Body of pancreas (tissue), 4 donors: Measurements from ENCODE around the gene RHOT1.

Experiments used
- CTCF ChIP-seq, 7 experiments: fragments of 450-650 bp in 4 of 7; fragments of 200-600 bp in 3 of 7; sonication (generic) in 3 of 7; IDR thresholded peaks; one replicate each; pipeline ENCODE4 v1.5.1; 2016 to 2019; ENCODE audit warnings: antibody characterized with exemption in 7 of 7
- POLR2A ChIP-seq, 3 donors: fragments of 450-650 bp; IDR thresholded peaks; one replicate each; pipeline ENCODE4 v1.6.1; 2016; ENCODE audit warnings: antibody characterized with exemption in 3 of 3, mild to moderate bottlenecking in 2 of 3

GRCh38 chr17:32249475-32249874 is 107.2 kb downstream of the RHOT1 start:
- TF ChIP-seq CTCF (IDR thresholded peaks at IDR 0.05): no peak
- TF ChIP-seq POLR2A (IDR thresholded peaks at IDR 0.05): no peak
